Left cardiac atrium (tissue), 4 donors: Measurements from ENCODE around the gene CELSR3. TPM values are rescaled to one million over a fixed set of nuclear protein-coding genes. Genes with fewer than 3 reads are reported as not detected.

Source experiments
- ATAC-seq, 2 donors: fragments of 200-7000 bp; cut with Tn5 transposase; one replicate each; pipeline ENCODE4 v1.9.1; 2020; ENCODE audit warnings: mild to moderate bottlenecking in 2 of 2, moderate library complexity in 2 of 2
- DNase-seq: peaks from one replicate; pipeline ENCODE4 v3.0.0-alpha.2; 2020
- intact Hi-C, 2 donors: fragments of 100-400 bp; cut with DNase I; formaldehyde crosslinking; loops; one replicate each; pipeline versions ENCODE4 v1.14.1 to v1.15.1; 2022 to 2023
- total RNA-seq, 2 donors: library from RNA; stranded (reverse); fragmentation: NEBNext Ultra II Directional; extraction: Animal tissue kit (Norgen Biotek cat#: 25700); gene quantifications; one replicate each; pipeline ENCODE4 v1.2.1, GENCODE V29; 2021
- donor health status: DM: no; HTN: yes; CAD: no.
- donor health status: DM: no; HTN: yes; CAD: no; lungs with severe emphysema.
- donor health status: DM: yes; HTN: yes; CAD: no.
- donor health status: Dilated cardiomyopathy.

Gene CELSR3
- total RNA-seq, 2 donors from 2014 or later = 0.24 to 0.39 TPM

DNA sequence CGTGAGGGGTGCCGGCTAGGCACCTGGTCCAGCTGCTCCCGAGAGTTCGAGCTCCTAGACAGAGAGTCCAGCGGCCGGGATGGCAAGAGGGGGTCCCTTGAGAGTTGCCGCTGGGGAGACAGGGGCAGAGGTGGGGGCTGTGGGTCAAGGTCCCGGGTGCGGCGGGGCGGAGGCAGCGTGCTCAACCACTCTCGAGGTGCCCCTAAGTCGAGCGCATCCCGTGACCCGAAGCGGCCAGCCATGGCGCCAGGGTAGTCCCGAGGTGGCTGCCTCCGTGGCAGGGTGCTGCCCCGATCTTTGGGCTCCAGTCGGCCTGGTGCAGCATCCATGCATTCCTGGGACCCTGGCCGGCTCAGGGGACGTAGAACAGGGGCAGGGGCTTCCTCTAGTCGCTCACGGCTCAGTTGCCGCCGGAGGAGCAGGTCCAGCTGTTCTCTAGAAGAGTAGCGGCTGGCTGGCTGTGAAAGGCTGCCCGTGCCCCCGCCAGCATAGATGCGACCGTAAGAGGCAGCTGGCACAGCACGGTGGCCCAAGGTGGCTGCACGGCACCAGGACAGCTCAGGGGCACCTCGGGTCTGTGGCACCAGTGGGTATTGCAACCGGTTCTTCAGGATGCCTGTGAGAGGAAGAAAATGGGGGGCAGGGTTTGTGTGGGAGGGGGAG lies 22.6 kb downstream of the CELSR3 start:
- intact Hi-C loops = no loop called here
- no peak for ATAC-seq

DNA sequence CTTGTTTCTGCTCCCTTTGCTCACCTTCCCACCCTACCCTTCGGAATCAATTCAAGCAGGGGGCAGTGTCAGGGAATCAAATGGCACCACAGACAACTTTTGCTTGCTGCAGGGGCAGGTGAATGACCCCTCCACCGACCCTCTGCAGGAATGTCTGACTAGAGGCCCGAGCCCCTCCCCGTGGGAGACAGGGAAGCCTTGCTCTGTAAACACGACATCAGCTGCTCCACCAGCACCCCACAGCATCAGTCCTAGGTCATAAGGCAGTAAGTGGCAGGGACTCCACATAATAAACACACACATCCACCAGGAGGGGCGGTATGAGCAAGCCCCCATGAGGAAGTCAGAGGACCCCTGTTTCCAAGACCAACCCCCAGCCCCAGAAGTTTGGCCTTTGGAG lies 25.4 kb downstream of the CELSR3 start:
- ATAC-seq = no peak
- intact Hi-C loops = no loop called here
- DNase-seq = no peak

More for the DNA sequence above, 22.6 kb downstream of the CELSR3 start:
- no peak for DNase-seq

DNA sequence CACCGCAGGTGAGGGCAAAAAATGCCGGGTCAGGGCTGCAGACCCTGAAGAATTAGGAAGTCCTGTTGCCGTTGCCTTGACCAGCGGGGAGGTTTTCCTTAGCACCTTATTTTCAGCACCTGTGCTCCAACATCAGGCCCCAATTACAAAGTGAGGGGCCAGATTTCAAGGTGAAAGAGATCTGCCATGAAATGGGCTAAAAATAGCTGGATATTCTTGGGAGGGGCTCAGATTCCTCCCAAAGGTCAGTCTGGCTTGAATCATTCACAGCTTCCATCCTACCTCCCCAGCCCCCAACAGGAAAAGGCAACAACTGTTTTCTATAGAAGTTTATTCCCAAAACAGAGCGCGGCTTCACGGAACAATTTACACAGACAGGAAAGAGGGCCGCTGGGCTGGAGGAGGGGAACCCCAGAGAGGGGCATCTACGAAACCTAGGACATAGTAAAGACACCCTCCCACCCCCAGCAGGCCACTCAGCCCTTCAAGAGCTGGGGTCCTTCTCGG lies 26.5 kb downstream of the CELSR3 start:
- intact Hi-C loops = no loop called here
- ATAC-seq (no peak), DNase-seq (no peak)

DNA sequence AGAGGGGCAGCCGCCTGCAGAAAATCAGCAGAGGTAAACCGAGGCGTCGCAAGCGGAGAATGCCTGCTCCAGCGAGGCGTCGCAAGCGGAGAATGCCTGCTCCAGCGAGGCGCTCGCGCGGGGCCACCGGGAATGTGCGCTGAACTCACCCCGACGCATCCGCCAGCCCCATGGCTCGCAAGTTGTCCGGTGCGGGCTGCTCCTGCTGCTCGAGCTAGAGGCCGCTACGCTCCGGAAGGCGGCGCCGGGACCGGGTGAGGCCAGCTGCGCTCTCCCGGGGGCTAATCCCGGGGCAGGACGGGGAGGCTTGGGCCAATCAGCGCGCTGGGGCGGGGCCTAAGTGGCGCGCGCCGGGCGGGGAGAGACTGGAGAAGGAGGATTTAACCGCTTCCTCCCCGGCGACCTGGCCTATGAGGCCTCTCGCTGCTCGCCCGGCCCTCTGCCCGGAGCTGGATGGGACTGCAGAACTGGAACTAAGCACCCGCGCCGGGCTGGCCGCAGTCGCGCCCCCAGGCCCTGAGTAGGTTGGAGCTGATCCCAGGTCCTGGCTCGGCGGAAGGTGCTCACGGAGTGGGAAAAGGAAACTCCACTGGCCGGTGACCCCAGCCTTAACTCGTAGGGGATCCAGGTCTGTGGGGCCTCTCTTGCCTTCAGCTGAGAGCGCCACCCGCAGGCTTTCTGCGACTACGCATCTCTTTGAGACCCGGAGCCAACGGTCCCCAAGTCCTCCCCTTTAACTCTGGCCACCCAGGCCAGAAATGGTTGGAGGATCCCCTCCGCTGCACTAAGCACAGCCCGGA lies 27.3 kb downstream of the CELSR3 start, which contains the start of gene SLC26A6:
Gene SLC26A6 (minus strand): TSS at position 240 of the 800 bp plus-strand sequence. CDS start 68 bp downstream, at position 172.
- intact Hi-C loops = loop anchor here in 1 of 2 donors (1.0 kb wide), 1 partner anchor 21 kb away; no protein-coding TSS in a partner anchor
- DNase-seq (peak; percentile 98), ATAC-seq (peak; percentile 99)

DNA sequence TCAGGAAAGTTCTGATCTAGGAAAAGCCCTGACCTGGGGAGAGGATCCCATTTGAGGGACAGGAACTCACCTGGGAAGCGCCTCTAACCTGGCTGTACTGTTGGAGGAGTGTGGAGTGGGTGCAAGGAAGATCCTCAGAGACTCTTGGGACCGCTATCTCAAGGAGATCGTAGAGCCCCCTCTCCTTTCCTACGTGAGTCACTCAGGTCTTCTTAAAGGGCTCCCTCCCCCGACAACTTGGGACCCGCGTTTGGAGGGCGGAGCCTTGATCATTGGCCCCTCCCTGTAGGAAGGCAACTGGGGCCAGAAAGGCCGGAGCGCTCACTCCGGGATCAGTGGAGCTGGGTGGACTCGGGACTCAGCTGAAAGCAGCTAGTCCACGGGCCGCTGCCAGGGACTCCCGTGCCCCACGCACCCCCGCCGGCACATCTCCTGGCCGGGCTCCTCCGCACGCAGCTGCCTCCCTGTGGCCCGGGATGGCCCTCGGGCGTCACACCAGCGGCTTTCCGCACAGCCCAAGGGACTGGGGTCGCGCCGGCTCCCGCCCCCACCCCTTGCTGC lies 27.9 kb downstream of the CELSR3 start:
- intact Hi-C loops = loop anchor here in 1 of 2 donors (1.0 kb wide), 1 partner anchor 22 kb away; no protein-coding TSS in a partner anchor
- DNase-seq (peak; percentile 69), ATAC-seq (peak; percentile 46 to 74)

DNA sequence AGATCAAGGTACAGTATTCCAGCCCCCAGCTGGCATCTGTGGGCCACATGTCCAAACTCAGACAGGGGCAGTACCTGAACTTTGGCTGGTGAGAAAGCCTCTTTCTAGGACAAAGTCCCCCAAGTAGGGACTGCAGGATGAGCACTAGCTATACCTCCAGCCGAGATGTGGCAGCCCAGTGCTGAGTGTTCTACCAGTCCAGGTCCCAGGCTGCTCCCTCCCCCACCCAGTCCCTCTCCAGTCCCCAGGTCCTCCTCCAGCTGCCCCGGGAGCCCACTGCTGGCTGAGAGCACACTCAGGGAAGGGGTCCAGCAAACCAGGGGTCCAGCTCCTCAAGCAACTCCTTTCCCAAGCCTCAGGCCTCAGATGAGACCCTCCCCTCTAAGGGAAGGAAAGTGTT lies 28.9 kb downstream of the CELSR3 start:
- intact Hi-C loops = no loop called here
- DNase-seq = no peak
- ATAC-seq = no peak

DNA sequence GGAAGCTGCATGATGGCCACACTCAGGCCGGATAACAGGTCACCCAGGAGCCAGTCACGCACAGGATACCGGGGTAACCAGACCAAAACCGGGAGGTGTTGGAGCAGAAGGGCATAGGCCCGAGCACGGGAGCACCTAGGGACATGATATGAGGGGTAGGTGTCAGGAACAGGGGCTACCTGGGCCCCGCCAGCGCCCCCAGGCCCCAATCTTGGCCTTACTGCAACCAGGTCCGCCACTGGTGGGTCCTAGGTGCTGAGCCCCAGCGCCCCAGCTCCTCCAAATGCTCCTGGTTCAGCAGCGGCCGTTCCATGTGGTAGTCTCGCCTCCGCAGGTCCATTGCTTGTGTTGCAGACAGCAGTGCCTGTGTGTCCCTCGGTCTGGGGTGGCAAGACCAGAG lies 29.4 kb downstream of the CELSR3 start:
- no peak for DNase-seq
- intact Hi-C loops = no loop called here
- no peak for ATAC-seq

DNA sequence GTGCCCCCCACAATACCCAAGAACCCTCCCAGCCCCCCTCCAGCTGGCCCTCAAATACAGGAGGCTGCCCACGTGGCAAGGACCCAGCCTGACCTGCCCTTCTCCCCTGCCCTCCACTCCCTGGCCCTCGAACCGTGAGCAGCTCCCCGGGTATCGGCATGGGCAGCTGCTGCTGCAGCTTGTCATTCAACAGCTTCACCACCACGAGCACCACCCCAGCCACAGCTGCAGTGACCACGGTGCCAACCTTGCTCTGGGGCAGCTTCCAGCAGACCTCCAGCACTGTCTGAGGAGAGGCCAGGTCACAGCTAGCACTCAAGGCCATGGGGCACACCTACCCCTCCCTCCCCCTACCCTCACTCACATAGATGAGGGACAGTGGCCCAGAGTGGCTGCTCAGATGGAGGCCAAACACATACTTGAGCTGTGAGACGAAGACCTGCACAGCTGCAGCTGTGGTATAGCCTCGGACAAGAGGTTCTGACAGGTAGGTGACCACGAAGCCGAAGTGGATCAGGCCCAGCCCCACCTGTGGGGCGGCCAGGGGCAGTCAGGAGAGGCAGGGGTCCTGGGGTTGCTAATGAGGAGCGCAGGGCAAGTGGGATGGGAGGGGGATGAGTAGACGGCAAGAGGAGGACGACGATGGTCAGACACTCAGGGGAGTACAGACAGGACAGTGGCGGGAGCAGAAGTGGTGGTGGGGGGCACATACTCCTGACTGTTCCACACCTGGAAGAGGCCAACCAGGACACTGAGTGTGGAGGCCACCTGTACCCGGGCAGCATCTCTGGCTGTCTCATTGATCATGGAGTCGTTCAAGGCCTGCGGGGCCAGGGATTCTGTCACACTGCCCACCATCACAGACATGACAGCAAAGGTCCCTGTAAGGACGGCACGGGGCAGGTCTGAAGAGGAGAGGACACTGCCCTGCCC lies 30.9 kb downstream of the CELSR3 start:
- DNase-seq = no peak
- ATAC-seq = no peak
- intact Hi-C loops = no loop called here

DNA sequence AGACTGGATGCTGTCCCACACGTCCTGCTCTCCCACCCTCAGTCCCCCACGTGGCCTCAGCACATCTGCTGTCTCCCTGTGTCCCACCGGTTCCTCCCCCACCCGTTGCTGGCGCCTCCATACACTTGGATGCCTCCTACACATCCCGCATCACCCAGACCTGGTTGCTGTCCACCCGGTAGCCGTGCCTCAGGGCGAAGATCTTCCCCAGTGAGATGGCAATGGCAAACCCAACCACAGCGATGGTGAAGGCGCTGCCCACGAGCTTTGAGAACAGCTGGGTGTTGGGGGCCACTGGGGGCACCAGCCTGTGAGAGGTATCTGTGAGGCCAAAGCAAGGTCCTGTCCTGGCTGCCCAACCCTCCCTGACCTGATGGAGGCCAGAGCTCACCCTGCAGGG lies 31.9 kb downstream of the CELSR3 start:
- ATAC-seq (no peak), DNase-seq (no peak)
- intact Hi-C loops = no loop called here

DNA sequence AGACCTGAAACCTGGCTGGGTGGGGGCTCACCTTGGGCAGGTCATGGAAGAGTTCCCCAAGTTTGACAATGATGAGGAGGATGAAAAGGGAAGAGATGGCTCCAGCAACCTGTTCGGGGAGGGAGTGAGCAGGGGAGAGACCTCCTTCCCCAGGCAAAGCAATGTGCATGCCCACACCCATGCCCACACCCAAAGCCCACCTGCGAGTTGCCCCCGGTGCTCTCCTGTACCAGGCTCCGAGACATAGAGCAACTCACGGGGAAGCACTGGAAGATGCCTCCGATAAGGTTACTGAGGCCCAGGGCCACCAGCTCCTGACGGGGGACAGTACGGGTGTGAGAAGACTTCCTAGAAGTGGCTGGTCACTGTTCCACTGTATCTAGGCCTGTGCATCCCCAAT lies 32.3 kb downstream of the CELSR3 start:
- ATAC-seq = no peak
- no peak for DNase-seq
- intact Hi-C loops = no loop called here

DNA sequence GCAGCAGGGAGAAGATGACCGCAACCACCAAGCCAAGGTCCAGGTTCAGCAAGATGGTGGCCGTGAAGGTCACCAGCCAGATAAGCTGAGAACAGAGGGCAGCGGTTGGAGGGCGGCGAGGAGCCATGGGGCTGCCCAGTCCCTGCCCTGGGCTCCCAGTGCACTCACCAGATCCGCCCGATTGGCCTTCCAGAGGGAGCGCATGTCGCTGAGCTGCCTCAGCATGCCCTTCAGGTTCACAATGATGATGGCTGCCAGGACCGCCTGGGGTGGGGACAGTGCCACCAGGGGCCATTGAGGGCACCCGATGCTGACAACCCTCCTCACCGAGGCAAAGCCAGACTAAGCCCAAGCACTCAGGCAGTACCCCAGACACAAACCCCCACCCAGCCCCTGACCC lies 32.8 kb downstream of the CELSR3 start:
- DNase-seq (no peak), ATAC-seq (no peak)
- intact Hi-C loops = no loop called here

DNA sequence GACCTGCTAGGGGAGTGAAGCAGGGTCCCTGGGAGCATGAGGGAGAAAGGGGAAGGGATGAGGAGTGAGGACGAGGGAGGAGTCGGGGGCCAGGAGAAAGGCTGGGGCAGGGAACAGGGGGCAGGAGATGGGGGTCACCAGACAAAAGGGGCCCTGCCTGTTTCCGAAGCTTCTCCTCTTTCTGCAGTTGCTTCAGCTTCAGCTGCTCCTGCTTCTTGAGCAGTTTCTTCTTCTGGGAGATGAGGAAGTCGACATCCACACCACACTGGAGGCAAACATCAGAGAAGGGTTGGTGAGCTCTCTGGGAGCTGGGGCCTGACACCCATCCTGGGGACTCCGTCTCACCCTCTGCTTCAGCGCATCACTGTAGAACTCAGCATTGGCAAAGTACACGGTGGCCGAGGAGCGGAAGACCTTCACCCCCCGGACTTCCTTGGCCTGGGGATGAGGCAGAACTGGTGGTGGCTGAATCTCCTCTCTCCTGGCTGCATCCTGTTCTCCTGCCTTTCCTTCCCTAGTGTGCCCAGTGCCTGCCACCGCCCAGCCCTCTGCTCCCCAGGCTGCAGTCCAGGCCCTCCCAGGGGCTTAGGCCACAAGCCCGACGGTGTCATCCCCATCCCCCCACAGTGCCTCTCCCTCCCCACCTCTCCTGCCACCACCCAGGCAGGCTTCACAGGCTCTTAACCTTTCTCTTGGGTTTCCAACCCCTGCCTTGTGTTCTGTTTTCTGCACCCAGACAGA lies 34.2 kb downstream of the CELSR3 start:
- ATAC-seq = no peak
- intact Hi-C loops = no loop called here
- no peak for DNase-seq

DNA sequence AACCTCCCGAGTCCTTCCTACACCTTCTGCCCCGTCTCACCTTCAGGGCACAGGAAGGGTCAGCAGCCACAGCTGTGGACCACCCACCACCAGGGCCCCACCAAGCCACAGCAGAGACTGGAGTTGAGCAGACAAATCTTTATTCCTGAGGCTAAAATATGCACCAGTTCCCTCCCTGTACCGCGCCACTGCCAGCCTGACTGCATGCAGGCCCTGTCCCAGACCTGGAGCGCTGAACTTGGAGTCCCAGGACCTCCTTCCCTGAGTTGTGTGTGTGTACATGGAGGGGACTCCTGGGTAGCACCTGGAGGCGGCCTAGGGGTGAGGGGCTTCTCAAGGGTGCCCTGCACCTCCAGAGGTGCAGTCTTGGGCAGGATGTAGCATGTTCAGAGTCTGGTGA lies 37.1 kb downstream of the CELSR3 start:
- intact Hi-C loops = no loop called here
- no peak for DNase-seq
- no peak for ATAC-seq

DNA sequence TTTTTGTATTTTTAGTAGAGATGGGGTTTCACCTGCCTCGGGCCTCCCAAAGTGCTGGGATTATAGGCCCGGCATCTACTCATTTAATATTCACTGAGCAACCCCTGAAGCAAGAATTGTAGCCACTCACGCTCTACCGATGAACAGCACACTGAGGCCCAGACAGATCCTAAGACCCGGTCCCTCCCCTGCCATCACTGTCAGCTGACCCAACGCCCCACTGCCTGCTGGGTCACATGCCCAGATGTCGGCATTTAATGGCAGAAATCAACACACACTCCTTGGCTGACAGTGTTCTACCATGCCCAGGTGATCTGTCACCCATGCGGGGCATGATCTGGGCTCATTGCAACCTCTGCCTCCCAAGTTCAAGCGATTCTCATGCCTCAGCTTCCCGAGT lies 37.9 kb downstream of the CELSR3 start:
- intact Hi-C loops = no loop called here
- ATAC-seq (no peak), DNase-seq (no peak)

DNA sequence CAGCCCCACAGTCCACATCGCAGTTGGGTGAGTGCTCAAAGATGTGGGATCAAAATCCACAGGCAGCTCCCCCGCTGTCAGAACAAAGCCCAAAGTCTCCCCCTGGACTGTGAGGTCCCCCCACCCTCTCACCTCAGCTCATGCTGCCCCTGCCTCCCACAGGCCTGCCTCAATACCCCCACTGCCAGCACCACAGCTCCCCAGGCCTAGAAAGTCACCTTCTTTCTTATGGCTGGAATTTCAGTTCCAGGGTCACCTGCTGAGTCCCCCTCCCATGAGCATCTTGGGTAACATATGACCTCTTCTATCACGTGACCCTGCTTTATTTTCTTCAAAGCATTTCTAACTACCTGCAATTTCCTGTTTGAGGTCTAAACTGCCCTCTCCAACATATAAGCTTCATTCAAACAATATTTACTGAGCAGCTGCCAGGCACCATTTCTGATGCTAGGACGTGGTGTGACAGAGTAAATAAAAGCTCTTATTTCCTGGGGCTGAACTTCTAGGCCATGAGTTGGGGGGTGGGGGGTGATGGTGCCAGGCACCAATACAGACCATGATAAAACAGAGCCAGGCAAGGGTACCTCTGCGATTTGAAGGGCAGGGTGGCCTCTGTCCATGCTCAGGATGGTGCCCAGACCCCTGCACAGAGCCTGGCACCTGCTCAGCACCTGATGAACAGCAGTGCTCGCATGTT lies 38.7 kb downstream of the CELSR3 start:
- intact Hi-C loops = no loop called here
- DNase-seq = no peak
- no peak for ATAC-seq

DNA sequence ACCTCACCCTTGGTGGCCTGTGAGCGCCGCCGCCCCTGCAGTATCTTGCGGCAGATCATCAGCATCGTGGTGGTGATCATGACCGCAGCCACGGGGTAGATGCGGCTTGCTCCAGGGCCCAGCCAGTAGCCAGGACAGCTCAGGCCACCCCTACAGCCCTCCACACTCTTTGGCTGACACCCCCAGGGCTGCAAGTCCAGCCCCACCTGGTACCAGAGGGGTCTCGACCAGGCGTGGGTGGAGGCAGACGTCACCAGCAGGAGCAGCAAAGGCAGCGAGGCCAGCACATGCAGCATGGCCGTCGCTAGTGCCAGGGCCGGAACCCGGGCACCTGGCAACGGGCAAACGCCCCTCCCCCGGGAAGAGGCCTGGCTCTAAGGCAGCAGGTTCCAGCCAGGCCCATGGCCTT lies 41.2 kb downstream of the CELSR3 start, which contains the start of gene TMEM89:
Gene TMEM89 (minus strand): TSS at position 309 of the 409 bp plus-strand sequence. CDS start 13 bp downstream, at position 296.
- intact Hi-C loops = no loop called here
- DNase-seq = no peak
- ATAC-seq = no peak
